Neural cell (in vitro differentiated cells): ENCODE measurements around the gene CEACAM8.

ENCODE experiments used
- CTCF ChIP-seq: fragments of 450-650 bp; IDR thresholded peaks from 2 replicates; pipeline ENCODE4 v1.5.1; 2014; ENCODE audit warnings: antibody characterized with exemption, mild to moderate bottlenecking, moderate library complexity; ENCODE audit not compliant: poor library complexity, severe bottlenecking
- EP300 ChIP-seq: fragments of 450-650 bp; conservative IDR thresholded peaks from 2 replicates; pipeline ENCODE4 v1.6.1; 2014; ENCODE audit warnings: antibody characterized with exemption, mild to moderate bottlenecking, moderate library complexity; ENCODE audit not compliant: poor library complexity, severe bottlenecking
- EZH2 ChIP-seq: fragments of 200-600, 300-800 bp; shearing (Covaris generic), sonication (generic); IDR thresholded peaks from 2 replicates; pipeline ENCODE4 v1.6.1; 2014; ENCODE audit warnings: antibody characterized with exemption, low read length, borderline replicate concordance, mild to moderate bottlenecking; ENCODE audit not compliant: insufficient read depth, poor library complexity, severe bottlenecking
- POLR2AphosphoS5 ChIP-seq: IDR thresholded peaks from 2 replicates; pipeline ENCODE4 v1.6.1; 2012
- RAD21 ChIP-seq: fragments of 450-650 bp; conservative IDR thresholded peaks from 2 replicates; pipeline ENCODE4 v1.6.1; 2014; ENCODE audit warnings: antibody characterized with exemption, mild to moderate bottlenecking, moderate library complexity
- REST ChIP-seq: IDR thresholded peaks from 2 replicates; pipeline ENCODE4 v1.6.1; 2012; ENCODE audit warnings: borderline replicate concordance
- SMC3 ChIP-seq: fragments of 450-650 bp; conservative IDR thresholded peaks from 2 replicates; pipeline ENCODE4 v1.6.1; 2014; ENCODE audit warnings: antibody characterized with exemption, mild to moderate bottlenecking, moderate library complexity; ENCODE audit not compliant: poor library complexity
- TAF1 ChIP-seq: IDR thresholded peaks from 2 replicates; pipeline ENCODE4 v1.6.1; 2012; ENCODE audit warnings: low read depth

GRCh38 chr19:42629191-42629590 is 34.5 kb upstream of the CEACAM8 start:
- TF ChIP-seq CTCF (no peak), TAF1 (no peak), POLR2AphosphoS5 (no peak), EZH2 (no peak), SMC3 (no peak), EP300 (no peak), REST (no peak), RAD21 (no peak)
